ENCODE data around the gene ENTPD5. TPM values are rescaled to one million over a fixed set of nuclear protein-coding genes. Genes with fewer than 3 reads are reported as not detected.

The ENTPD5 gene
- total RNA-seq, 1 experiment from 2014 or later = 10.6 TPM

DNA sequence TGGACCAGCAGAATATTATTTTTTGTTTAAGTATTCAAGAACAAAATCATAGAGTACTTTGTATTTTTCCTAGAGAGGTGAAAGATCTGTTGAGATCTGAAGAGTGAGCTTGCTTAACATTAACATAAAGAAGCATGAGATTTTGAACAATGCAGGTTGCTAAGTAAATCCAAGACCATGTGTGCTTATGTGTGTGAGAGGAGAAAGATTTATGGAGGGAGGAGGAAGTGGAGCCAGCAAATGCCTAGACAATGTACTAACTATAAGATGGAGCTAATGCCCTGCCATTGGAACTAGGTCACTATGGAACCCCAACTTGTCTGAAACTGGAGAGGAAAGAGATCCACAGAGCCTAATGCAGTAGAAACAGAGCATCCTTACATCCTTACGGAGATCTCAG lies 82.5 kb downstream of the ENTPD5 start:
- Mint-ChIP-seq H3K4me1 (no peaks in the 10 kb centered on the region), H3K9me3 (no peaks in the 10 kb centered on the region), H3K4me3 (no peak overlapping the region), H3K27me3 (ENCODE audit: low read depth) (no peaks in the 10 kb centered on the region), H3K36me3 (peaks cover 7% of the 10 kb centered on the region), H3K27ac (no peak overlapping the region)
- no peak for TF ChIP-seq ZNF671 (CRISPR knock-in tag; IDR thresholded peaks at IDR 0.05)
- no peak for TF ChIP-seq ZNF396 (CRISPR knock-in tag; IDR thresholded peaks at IDR 0.05; ENCODE audit: borderline replicate concordance)
- TF ChIP-seq NR1H2 (CRISPR knock-in tag; IDR thresholded peaks at IDR 0.05) = no peak
- TF ChIP-seq JAZF1 (CRISPR knock-in tag; IDR thresholded peaks at IDR 0.05) = no peak
- TF ChIP-seq, protein P1, sequence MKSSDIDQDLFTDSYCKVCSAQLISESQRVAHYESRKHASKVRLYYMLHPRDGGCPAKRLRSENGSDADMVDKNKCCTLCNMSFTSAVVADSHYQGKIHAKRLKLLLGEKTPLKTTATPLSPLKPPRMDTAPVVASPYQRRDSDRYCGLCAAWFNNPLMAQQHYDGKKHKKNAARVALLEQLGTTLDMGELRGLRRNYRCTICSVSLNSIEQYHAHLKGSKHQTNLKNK (CRISPR knock-in tag; IDR thresholded peaks at IDR 0.05) = no peak
- TF ChIP-seq, protein P2, sequence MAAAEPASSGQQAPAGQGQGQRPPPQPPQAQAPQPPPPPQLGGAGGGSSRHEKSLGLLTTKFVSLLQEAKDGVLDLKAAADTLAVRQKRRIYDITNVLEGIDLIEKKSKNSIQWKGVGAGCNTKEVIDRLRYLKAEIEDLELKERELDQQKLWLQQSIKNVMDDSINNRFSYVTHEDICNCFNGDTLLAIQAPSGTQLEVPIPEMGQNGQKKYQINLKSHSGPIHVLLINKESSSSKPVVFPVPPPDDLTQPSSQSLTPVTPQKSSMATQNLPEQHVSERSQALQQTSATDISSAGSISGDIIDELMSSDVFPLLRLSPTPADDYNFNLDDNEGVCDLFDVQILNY (CRISPR knock-in tag; IDR thresholded peaks at IDR 0.05) = no peak
- TF ChIP-seq TCF7 (CRISPR knock-in tag; IDR thresholded peaks at IDR 0.05; ENCODE audit: low read depth) = no peak
- no peak for TF ChIP-seq ZBTB21 (CRISPR knock-in tag; IDR thresholded peaks at IDR 0.05; ENCODE audit: borderline replicate concordance)
- no peak for TF ChIP-seq OVOL2 (CRISPR knock-in tag; IDR thresholded peaks at IDR 0.05; ENCODE audit: borderline replicate concordance)
- TF ChIP-seq, protein P3, sequence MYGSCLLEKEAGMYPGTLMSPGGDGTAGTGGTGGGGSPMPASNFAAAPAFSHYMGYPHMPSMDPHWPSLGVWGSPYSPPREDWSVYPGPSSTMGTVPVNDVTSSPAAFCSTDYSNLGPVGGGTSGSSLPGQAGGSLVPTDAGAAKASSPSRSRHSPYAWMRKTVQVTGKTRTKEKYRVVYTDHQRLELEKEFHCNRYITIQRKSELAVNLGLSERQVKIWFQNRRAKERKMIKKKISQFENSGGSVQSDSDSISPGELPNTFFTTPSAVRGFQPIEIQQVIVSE (CRISPR knock-in tag; IDR thresholded peaks at IDR 0.05; ENCODE audit: borderline replicate concordance) = no peak
- no peak for TF ChIP-seq MXD4 (CRISPR knock-in tag; IDR thresholded peaks at IDR 0.05; ENCODE audit: borderline replicate concordance)
- no peak for TF ChIP-seq CBFB (CRISPR knock-in tag; IDR thresholded peaks at IDR 0.05; ENCODE audit: low read depth)
- TF ChIP-seq CREM (CRISPR knock-in tag; IDR thresholded peaks at IDR 0.05) = no peak
- ChIA-PET POLR2A (no interaction called here), CTCF (interaction anchor here (0.9 kb wide), 1 partner anchor 107 kb away, joined by 4 read pairs; no protein-coding TSS in a partner anchor)
- no peak for ATAC-seq
- no peak for DNase-seq (ENCODE audit: low spot score)

DNA sequence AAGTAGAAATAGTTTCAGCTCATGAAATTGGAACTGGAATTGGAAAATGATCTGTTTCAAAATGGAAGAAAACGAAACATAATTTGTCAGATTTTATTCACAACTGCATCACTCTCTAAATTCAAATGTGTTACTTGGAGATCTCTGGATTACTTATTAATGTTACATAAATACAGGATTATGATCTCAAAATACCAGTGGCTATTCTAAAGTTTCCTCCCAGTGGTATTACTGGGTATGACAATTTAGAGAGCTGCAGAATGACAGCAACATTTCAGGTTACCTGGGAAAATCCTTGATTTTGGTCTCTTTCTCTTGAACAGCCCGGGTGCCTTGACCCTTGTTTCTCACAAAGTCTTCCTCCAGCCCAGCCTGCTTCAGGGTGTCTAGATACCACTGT lies 83.4 kb downstream of the ENTPD5 start:
- CTCF ChIA-PET = interaction anchor here (0.6 to 1.5 kb wide), 8 partner anchors 14 to 336 kb away, joined by 3 to 9 read pairs (median 3); partner anchors contain the start of genes COQ6 and FAM161B
- peaks cover 14% of the 10 kb centered on the region for H3K36me3 Mint-ChIP-seq
- H3K9me3 Mint-ChIP-seq = no peaks in the 10 kb centered on the region
- H3K27ac Mint-ChIP-seq = no peak overlapping the region
- no peak overlapping the region for H3K4me3 Mint-ChIP-seq
- DNase-seq (ENCODE audit: low spot score) = no peak
- no peaks in the 10 kb centered on the region for H3K27me3 Mint-ChIP-seq (ENCODE audit: low read depth)
- POLR2A ChIA-PET = no interaction called here
- H3K4me1 Mint-ChIP-seq = no peaks in the 10 kb centered on the region
- ATAC-seq = no peak
- TF ChIP-seq, protein P4, sequence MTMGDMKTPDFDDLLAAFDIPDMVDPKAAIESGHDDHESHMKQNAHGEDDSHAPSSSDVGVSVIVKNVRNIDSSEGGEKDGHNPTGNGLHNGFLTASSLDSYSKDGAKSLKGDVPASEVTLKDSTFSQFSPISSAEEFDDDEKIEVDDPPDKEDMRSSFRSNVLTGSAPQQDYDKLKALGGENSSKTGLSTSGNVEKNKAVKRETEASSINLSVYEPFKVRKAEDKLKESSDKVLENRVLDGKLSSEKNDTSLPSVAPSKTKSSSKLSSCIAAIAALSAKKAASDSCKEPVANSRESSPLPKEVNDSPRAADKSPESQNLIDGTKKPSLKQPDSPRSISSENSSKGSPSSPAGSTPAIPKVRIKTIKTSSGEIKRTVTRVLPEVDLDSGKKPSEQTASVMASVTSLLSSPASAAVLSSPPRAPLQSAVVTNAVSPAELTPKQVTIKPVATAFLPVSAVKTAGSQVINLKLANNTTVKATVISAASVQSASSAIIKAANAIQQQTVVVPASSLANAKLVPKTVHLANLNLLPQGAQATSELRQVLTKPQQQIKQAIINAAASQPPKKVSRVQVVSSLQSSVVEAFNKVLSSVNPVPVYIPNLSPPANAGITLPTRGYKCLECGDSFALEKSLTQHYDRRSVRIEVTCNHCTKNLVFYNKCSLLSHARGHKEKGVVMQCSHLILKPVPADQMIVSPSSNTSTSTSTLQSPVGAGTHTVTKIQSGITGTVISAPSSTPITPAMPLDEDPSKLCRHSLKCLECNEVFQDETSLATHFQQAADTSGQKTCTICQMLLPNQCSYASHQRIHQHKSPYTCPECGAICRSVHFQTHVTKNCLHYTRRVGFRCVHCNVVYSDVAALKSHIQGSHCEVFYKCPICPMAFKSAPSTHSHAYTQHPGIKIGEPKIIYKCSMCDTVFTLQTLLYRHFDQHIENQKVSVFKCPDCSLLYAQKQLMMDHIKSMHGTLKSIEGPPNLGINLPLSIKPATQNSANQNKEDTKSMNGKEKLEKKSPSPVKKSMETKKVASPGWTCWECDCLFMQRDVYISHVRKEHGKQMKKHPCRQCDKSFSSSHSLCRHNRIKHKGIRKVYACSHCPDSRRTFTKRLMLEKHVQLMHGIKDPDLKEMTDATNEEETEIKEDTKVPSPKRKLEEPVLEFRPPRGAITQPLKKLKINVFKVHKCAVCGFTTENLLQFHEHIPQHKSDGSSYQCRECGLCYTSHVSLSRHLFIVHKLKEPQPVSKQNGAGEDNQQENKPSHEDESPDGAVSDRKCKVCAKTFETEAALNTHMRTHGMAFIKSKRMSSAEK (CRISPR knock-in tag; IDR thresholded peaks at IDR 0.05; ENCODE audit: borderline replicate concordance) = no peak
- TF ChIP-seq, protein P5, sequence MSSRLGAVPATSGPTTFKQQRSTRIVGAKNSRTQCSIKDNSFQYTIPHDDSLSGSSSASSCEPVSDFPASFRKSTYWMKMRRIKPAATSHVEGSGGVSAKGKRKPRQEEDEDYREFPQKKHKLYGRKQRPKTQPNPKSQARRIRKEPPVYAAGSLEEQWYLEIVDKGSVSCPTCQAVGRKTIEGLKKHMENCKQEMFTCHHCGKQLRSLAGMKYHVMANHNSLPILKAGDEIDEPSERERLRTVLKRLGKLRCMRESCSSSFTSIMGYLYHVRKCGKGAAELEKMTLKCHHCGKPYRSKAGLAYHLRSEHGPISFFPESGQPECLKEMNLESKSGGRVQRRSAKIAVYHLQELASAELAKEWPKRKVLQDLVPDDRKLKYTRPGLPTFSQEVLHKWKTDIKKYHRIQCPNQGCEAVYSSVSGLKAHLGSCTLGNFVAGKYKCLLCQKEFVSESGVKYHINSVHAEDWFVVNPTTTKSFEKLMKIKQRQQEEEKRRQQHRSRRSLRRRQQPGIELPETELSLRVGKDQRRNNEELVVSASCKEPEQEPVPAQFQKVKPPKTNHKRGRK (CRISPR knock-in tag; IDR thresholded peaks at IDR 0.05; ENCODE audit: borderline replicate concordance) = no peak
- TF ChIP-seq EMX1 (CRISPR knock-in tag; IDR thresholded peaks at IDR 0.05) (no peak), TEAD1 (CRISPR knock-in tag; IDR thresholded peaks at IDR 0.05) (no peak)
- TF ChIP-seq, protein P6, sequence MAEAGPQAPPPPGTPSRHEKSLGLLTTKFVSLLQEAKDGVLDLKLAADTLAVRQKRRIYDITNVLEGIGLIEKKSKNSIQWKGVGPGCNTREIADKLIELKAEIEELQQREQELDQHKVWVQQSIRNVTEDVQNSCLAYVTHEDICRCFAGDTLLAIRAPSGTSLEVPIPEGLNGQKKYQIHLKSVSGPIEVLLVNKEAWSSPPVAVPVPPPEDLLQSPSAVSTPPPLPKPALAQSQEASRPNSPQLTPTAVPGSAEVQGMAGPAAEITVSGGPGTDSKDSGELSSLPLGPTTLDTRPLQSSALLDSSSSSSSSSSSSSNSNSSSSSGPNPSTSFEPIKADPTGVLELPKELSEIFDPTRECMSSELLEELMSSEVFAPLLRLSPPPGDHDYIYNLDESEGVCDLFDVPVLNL (CRISPR knock-in tag; IDR thresholded peaks at IDR 0.05; ENCODE audit: borderline replicate concordance, low read depth) = no peak
- TF ChIP-seq, protein P7, sequence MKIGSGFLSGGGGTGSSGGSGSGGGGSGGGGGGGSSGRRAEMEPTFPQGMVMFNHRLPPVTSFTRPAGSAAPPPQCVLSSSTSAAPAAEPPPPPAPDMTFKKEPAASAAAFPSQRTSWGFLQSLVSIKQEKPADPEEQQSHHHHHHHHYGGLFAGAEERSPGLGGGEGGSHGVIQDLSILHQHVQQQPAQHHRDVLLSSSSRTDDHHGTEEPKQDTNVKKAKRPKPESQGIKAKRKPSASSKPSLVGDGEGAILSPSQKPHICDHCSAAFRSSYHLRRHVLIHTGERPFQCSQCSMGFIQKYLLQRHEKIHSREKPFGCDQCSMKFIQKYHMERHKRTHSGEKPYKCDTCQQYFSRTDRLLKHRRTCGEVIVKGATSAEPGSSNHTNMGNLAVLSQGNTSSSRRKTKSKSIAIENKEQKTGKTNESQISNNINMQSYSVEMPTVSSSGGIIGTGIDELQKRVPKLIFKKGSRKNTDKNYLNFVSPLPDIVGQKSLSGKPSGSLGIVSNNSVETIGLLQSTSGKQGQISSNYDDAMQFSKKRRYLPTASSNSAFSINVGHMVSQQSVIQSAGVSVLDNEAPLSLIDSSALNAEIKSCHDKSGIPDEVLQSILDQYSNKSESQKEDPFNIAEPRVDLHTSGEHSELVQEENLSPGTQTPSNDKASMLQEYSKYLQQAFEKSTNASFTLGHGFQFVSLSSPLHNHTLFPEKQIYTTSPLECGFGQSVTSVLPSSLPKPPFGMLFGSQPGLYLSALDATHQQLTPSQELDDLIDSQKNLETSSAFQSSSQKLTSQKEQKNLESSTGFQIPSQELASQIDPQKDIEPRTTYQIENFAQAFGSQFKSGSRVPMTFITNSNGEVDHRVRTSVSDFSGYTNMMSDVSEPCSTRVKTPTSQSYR (CRISPR knock-in tag; IDR thresholded peaks at IDR 0.05) = no peak
- TF ChIP-seq, protein P8, sequence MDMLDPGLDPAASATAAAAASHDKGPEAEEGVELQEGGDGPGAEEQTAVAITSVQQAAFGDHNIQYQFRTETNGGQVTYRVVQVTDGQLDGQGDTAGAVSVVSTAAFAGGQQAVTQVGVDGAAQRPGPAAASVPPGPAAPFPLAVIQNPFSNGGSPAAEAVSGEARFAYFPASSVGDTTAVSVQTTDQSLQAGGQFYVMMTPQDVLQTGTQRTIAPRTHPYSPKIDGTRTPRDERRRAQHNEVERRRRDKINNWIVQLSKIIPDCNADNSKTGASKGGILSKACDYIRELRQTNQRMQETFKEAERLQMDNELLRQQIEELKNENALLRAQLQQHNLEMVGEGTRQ (CRISPR knock-in tag; IDR thresholded peaks at IDR 0.05) = no peak
- TF ChIP-seq, protein P9, sequence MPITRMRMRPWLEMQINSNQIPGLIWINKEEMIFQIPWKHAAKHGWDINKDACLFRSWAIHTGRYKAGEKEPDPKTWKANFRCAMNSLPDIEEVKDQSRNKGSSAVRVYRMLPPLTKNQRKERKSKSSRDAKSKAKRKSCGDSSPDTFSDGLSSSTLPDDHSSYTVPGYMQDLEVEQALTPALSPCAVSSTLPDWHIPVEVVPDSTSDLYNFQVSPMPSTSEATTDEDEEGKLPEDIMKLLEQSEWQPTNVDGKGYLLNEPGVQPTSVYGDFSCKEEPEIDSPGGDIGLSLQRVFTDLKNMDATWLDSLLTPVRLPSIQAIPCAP (CRISPR knock-in tag; IDR thresholded peaks at IDR 0.05) = no peak

Data from WTC11 (cell line).